ENCODE data around the gene SMIM28.

Gene SMIM28

GRCh38 chr6:138377844-138378243 is at the start of gene SMIM28:
Gene SMIM28, plus strand, starts transcription at chr6:138377905. Its CDS starts 168 bp downstream, at chr6:138378073.
- Mint-ChIP-seq H3K9me3 (no peaks in the 10 kb centered on the region), H3K36me3 (no peaks in the 10 kb centered on the region), H3K27me3 (peaks cover 8% of the 10 kb centered on the region), H3K27ac (no peak within 1 kb of the TSS), H3K4me3 (no peak within 1 kb of the TSS), H3K4me1 (no peaks in the 10 kb centered on the region)
- no peak for ATAC-seq

- Mint-ChIP-seq H3K27ac (no peak overlapping the region), H3K27me3 (peaks cover 18% of the 10 kb centered on the region), H3K4me3 (no peak overlapping the region), H3K36me3 (no peaks in the 10 kb centered on the region), H3K9me3 (peaks cover 3% of the 10 kb centered on the region), H3K4me1 (no peaks in the 10 kb centered on the region)
- no peak for ATAC-seq
Measured at GRCh38 chr6:138328210-138328609, 49.5 kb upstream of the SMIM28 start.

- Mint-ChIP-seq H3K4me1 (no peaks in the 10 kb centered on the region), H3K36me3 (no peaks in the 10 kb centered on the region), H3K27ac (no peak overlapping the region), H3K9me3 (peaks cover 3% of the 10 kb centered on the region), H3K27me3 (peaks cover 28% of the 10 kb centered on the region), H3K4me3 (no peak overlapping the region)
- ATAC-seq: no peak
Measured at GRCh38 chr6:138330763-138331162, 46.9 kb upstream of the SMIM28 start.

GRCh38 chr6:138331444-138331843 is 46.3 kb upstream of the SMIM28 start:
- H3K27me3 Mint-ChIP-seq: peaks cover 28% of the 10 kb centered on the region
- H3K4me1 Mint-ChIP-seq: no peaks in the 10 kb centered on the region
- peaks cover 3% of the 10 kb centered on the region for H3K9me3 Mint-ChIP-seq
- no peak for ATAC-seq
- H3K27ac Mint-ChIP-seq: no peak overlapping the region
- H3K36me3 Mint-ChIP-seq: no peaks in the 10 kb centered on the region
- no peak overlapping the region for H3K4me3 Mint-ChIP-seq

GRCh38 chr6:138331984-138332383 is 45.7 kb upstream of the SMIM28 start:
- Mint-ChIP-seq H3K9me3 (no peaks in the 10 kb centered on the region), H3K4me1 (no peaks in the 10 kb centered on the region), H3K27me3 (peaks cover 30% of the 10 kb centered on the region), H3K27ac (no peak overlapping the region), H3K36me3 (no peaks in the 10 kb centered on the region), H3K4me3 (no peak overlapping the region)
- ATAC-seq: no peak

GRCh38 chr6:138334000-138334399 is 43.7 kb upstream of the SMIM28 start:
- Mint-ChIP-seq H3K4me3 (no peak overlapping the region), H3K9me3 (no peaks in the 10 kb centered on the region), H3K27me3 (peaks cover 32% of the 10 kb centered on the region), H3K27ac (no peak overlapping the region), H3K36me3 (no peaks in the 10 kb centered on the region), H3K4me1 (no peaks in the 10 kb centered on the region)
- ATAC-seq: no peak

- ATAC-seq: no peak
- peaks cover 22% of the 10 kb centered on the region for H3K27me3 Mint-ChIP-seq
Measured at GRCh38 chr6:138334963-138335362, 42.7 kb upstream of the SMIM28 start.

GRCh38 chr6:138336221-138336620 is 41.5 kb upstream of the SMIM28 start:
- no peak overlapping the region for H3K4me3 Mint-ChIP-seq
- no peaks in the 10 kb centered on the region for H3K36me3 Mint-ChIP-seq
- peaks cover 20% of the 10 kb centered on the region for H3K27me3 Mint-ChIP-seq
- H3K27ac Mint-ChIP-seq: no peak overlapping the region
- no peaks in the 10 kb centered on the region for H3K4me1 Mint-ChIP-seq
- ATAC-seq: no peak
- H3K9me3 Mint-ChIP-seq: no peaks in the 10 kb centered on the region

More at GRCh38 chr6:138334963-138335362, 42.7 kb upstream of the SMIM28 start:
- H3K27ac Mint-ChIP-seq: no peak overlapping the region
- no peak overlapping the region for H3K4me3 Mint-ChIP-seq
- no peaks in the 10 kb centered on the region for H3K36me3 Mint-ChIP-seq
- H3K4me1 Mint-ChIP-seq: no peaks in the 10 kb centered on the region
- no peaks in the 10 kb centered on the region for H3K9me3 Mint-ChIP-seq

- ATAC-seq: no peak
- Mint-ChIP-seq H3K9me3 (no peaks in the 10 kb centered on the region), H3K36me3 (no peaks in the 10 kb centered on the region)
Measured at GRCh38 chr6:138337076-138337475, 40.6 kb upstream of the SMIM28 start.

GRCh38 chr6:138339024-138339423 is 38.7 kb upstream of the SMIM28 start:
- H3K4me3 Mint-ChIP-seq: no peak overlapping the region
- peaks cover 17% of the 10 kb centered on the region for H3K27me3 Mint-ChIP-seq
- H3K36me3 Mint-ChIP-seq: no peaks in the 10 kb centered on the region
- no peak overlapping the region for H3K27ac Mint-ChIP-seq
- H3K4me1 Mint-ChIP-seq: no peaks in the 10 kb centered on the region
- no peaks in the 10 kb centered on the region for H3K9me3 Mint-ChIP-seq
- ATAC-seq: no peak

More at GRCh38 chr6:138337076-138337475, 40.6 kb upstream of the SMIM28 start:
- Mint-ChIP-seq H3K4me1 (no peaks in the 10 kb centered on the region), H3K4me3 (no peak overlapping the region), H3K27ac (no peak overlapping the region), H3K27me3 (peaks cover 20% of the 10 kb centered on the region)

- no peak for ATAC-seq
Measured at GRCh38 chr6:138341176-138341575, 36.5 kb upstream of the SMIM28 start.

GRCh38 chr6:138343112-138343511 is 34.6 kb upstream of the SMIM28 start:
- H3K9me3 Mint-ChIP-seq: no peaks in the 10 kb centered on the region
- H3K27me3 Mint-ChIP-seq: peaks cover 6% of the 10 kb centered on the region
- no peak overlapping the region for H3K4me3 Mint-ChIP-seq
- H3K27ac Mint-ChIP-seq: no peak overlapping the region
- peaks cover 5% of the 10 kb centered on the region for H3K4me1 Mint-ChIP-seq
- no peaks in the 10 kb centered on the region for H3K36me3 Mint-ChIP-seq
- no peak for ATAC-seq

More at GRCh38 chr6:138341176-138341575, 36.5 kb upstream of the SMIM28 start:
- peaks cover 11% of the 10 kb centered on the region for H3K27me3 Mint-ChIP-seq
- H3K4me3 Mint-ChIP-seq: no peak overlapping the region
- no peak overlapping the region for H3K27ac Mint-ChIP-seq
- H3K36me3 Mint-ChIP-seq: no peaks in the 10 kb centered on the region
- peaks cover under 1% of the 10 kb centered on the region for H3K4me1 Mint-ChIP-seq
- H3K9me3 Mint-ChIP-seq: no peaks in the 10 kb centered on the region

- H3K27ac Mint-ChIP-seq: no peak overlapping the region
- ATAC-seq: no peak
- no peaks in the 10 kb centered on the region for H3K9me3 Mint-ChIP-seq
- peaks cover 8% of the 10 kb centered on the region for H3K27me3 Mint-ChIP-seq
- H3K4me3 Mint-ChIP-seq: no peak overlapping the region
- no peaks in the 10 kb centered on the region for H3K36me3 Mint-ChIP-seq
- H3K4me1 Mint-ChIP-seq: peaks cover 5% of the 10 kb centered on the region
Measured at GRCh38 chr6:138345565-138346285, 32.0 kb upstream of the SMIM28 start.

- no peak for ATAC-seq
- peaks cover 8% of the 10 kb centered on the region for H3K27me3 Mint-ChIP-seq
- H3K27ac Mint-ChIP-seq: no peak overlapping the region
- H3K4me3 Mint-ChIP-seq: no peak overlapping the region
- H3K9me3 Mint-ChIP-seq: no peaks in the 10 kb centered on the region
- H3K36me3 Mint-ChIP-seq: no peaks in the 10 kb centered on the region
- peaks cover 5% of the 10 kb centered on the region for H3K4me1 Mint-ChIP-seq
Measured at GRCh38 chr6:138346302-138347195, 31.2 kb upstream of the SMIM28 start.

GRCh38 chr6:138347864-138348263 is 29.8 kb upstream of the SMIM28 start:
- no peak for ATAC-seq
- peaks cover 8% of the 10 kb centered on the region for H3K27me3 Mint-ChIP-seq
- H3K27ac Mint-ChIP-seq: no peak overlapping the region
- H3K4me3 Mint-ChIP-seq: no peak overlapping the region
- H3K36me3 Mint-ChIP-seq: no peaks in the 10 kb centered on the region
- H3K4me1 Mint-ChIP-seq: peaks cover 5% of the 10 kb centered on the region
- H3K9me3 Mint-ChIP-seq: no peaks in the 10 kb centered on the region
